Measurements from ENCODE around the gene COA4. TPM values are rescaled to one million over a fixed set of nuclear protein-coding genes. Genes with fewer than 3 reads are reported as not detected.
"Not testable (repeated sequence)": the region's sequence is repeated elsewhere in the genome, so short reads cannot be mapped to it uniquely, and the experiment has no call there.

COA4 gene
- total RNA-seq = 58.4 TPM
- long read RNA-seq, transcript COA4-201 (2 exons, 960 nt) = major isoform, 9 of 10 reads
- long read RNA-seq, partial matches to known transcripts = 0 of 10 reads
- long read RNA-seq, other reads (novel, unspliced or antisense) = 1 of 10 reads

- DNase-seq (ENCODE audit: low spot score) = peak; percentile 96
Measured at GRCh38 chr11:73876424-73877310, at the start of gene COA4, which contains the start of gene PAAF1. Gene COA4, minus strand, starts transcription at chr11:73876846. Its CDS starts 3,468 bp downstream, at chr11:73873378. Gene PAAF1, plus strand, starts transcription at chr11:73876999. Its CDS starts 23 bp downstream, at chr11:73877022.

DNA sequence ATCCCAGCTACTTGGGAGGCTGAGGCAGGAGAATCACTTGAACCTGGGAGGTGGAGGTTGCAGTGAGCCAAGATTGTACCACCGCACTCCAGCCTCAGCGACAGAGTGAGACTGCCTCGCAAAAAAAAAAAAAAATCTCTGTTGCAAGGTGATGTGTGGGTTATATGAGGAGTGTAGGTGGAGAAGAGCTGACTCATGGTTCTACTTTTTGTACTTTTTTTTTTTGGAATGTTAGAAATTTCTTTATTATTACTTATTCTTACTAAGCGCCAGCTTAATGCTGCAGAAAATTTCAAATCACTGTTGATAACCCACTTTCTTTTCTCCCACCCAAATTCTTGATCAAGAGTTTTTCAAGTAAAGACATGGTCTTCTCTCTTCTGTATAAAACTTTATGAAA lies 44.5 kb upstream of the COA4 start:
- DNase-seq (ENCODE audit: low spot score) = no peak

DNA sequence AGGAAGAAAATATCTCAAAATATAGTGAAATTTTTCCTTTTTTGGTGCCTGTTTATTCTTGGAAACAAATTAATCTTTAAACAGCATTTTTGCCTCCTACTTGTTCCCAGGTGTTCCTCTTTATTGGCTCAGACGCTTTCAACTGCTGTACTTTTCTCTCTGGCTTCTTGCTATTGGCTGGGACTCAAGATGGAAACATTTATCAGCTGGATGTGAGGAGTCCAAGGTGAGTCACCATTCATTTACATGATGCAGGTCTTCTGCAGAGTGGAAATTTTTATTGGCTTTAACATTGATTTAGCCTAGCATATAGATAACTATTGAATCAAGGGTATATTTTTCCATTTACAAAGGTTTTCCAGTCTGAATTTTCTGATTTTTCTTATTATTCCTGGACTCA lies 39.8 kb upstream of the COA4 start:
- no peak for DNase-seq (ENCODE audit: low spot score)

- DNase-seq (ENCODE audit: low spot score) = no peak
Measured at GRCh38 chr11:73914284-73914683, 37.6 kb upstream of the COA4 start.

GRCh38 chr11:73913472-73913871 lies 36.8 kb upstream of the COA4 start:
- no peak for DNase-seq (ENCODE audit: low spot score)

GRCh38 chr11:73912026-73912425 lies 35.4 kb upstream of the COA4 start:
- DNase-seq (ENCODE audit: low spot score) = no peak

- no peak for DNase-seq (ENCODE audit: low spot score)
Measured at GRCh38 chr11:73907191-73907590, 30.5 kb upstream of the COA4 start.

DNA sequence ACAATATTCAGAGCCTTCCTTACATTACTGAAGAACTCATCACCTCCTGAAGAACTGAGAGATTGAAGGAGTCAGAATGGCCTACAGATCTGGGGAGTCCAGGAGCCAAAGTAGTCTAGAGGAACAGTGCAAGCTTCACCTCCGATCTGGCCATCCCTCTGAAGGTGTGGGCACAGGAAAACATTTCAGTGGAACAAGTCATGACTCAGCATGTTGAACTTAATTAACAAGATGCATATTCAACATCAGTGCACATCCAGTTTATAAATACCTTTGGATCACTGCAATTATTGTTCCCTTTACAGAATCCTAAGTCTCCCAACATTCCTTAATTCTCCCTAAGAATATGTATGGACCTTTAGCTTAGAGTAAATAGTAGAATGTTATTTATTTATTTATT lies 25.7 kb upstream of the COA4 start:
- DNase-seq (ENCODE audit: low spot score) = no peak

DNA sequence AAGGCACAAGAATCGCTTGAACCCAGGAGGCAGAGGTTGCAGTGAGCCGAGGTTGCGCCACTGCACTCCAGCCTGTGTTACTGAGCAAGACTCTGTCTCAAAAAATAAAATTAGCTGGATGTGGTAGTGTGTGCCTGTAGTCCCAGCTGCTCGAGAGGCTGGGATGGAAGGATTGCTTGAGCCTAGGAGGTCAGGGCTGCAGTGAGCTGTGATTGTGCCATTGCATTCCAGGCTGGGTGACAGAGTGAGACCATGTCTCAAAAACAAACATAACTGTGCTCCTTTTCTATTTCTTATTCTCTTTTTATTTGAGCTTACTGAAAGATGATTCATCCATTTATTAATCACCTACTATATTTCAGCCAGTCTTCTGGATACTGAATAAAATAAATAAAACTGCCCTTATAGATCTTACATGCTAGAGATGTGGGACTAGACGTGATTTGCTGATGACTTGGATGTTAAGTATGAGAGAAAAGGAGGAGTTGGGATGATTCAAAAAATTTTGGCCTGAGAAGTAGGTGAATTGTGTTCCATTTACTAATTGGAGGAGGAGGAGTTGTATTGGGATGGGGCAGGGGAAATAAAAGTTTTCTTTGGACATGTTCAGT lies 18.2 kb upstream of the COA4 start:
- no peak for DNase-seq (ENCODE audit: low spot score)

DNA sequence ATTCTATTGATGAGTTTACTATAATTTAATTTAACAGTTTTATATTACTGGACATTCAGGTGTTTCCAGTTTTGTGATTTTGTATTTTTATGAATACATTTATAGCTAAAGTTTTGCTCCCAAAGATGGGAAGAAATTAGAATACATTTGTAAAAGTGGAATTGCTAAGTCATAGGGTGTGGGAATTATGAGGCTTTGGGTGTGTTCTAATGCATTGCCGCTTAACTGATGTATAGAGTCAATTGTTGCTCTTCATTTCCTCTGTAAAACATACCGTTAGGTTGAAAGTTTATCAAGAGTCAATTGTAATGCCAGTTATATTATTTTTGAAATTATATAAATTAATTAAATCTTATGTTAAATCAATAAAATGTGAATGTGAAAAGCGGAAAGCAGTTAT lies 16.4 kb upstream of the COA4 start:
- DNase-seq (ENCODE audit: low spot score) = no peak

GRCh38 chr11:73889536-73889935 lies 12.9 kb upstream of the COA4 start:
- DNase-seq (ENCODE audit: low spot score) = no peak

DNA sequence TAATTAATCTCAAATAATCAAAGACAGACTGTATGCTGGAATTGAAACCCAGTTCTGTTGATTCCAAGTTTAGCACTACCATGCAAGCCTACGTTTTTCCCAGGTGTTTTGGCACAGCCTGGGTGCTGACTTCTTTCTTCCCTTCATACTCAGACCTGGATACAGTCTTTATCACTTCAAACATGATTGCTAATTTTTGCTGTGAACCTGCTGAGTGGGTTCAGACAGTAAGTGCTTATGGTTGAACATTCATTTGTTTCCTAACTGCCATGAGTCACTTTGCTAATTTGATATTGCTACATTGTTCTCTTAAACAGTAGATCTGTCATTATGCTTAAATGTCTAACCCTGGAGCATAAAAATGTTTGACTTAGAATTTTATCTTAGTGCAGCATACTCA lies 12.4 kb upstream of the COA4 start:
- no peak for DNase-seq (ENCODE audit: low spot score)

- DNase-seq (ENCODE audit: low spot score) = no peak
Measured at GRCh38 chr11:73888244-73888643, 11.6 kb upstream of the COA4 start.

- no peak for DNase-seq (ENCODE audit: low spot score)
Measured at GRCh38 chr11:73883856-73884255, 7.2 kb upstream of the COA4 start.

GRCh38 chr11:73880449-73880848 lies 3.8 kb upstream of the COA4 start:
- not testable (repeated sequence) for DNase-seq (ENCODE audit: low spot score)

DNA sequence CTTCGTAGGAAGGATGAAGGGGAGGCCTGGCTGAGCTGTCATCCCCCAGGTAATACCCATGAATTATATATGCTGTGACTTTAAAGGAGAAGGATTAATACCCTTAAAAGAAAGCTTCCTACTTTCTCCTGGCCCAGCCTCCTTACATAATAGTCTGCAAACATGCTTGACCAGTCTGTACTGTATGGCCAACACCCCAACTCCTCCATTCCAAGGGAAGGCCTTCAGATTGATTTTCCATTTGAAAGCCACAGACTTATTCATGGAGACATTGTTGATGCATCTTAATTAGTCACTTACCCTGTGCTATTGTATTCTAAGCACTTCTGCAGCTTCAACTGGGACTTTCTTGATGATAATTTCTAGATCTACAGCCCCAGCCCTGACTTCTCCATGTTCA lies 2.1 kb upstream of the COA4 start:
- DNase-seq (ENCODE audit: low spot score) = no peak

DNA sequence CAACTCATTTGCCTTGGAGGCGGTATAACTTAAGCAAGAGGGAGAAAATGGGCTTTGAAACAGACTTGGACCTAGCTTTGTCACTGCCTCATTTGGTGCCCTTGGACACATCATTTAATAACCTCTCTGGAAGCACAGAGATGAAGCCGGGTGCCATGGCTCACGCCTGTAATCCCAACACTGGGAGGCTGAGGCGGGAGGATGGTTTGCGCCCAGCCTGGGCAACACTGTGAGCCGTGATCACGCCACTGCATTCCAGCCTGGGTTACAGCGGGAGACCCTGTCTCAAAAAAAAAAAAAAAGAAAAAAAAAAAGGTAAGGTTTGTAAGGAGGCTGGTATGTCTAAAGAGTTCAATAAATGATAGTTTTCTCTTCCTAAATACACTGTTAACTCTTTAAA lies 806 bp downstream of the COA4 start:
- DNase-seq (ENCODE audit: low spot score) = no peak

DNA sequence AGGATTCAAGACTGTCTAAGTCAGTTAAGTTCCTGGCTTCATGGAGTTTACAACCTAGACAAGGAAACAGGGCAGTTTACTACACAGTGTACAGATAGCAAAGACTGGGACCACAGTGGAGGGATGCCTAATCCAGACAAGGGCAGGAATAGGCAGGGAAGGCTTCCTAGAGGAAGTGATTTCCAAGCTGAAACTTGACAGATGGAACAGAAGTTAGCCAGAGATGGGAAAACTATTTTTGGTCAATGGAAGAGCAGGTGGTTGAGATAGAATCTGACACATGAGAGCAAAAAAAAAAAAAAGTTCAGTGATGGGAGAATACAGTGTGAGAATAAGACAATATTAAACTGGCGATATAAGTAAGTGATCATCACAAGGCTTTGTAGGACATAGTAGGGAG lies 1.3 kb downstream of the COA4 start:
- DNase-seq (ENCODE audit: low spot score) = no peak

- no peak for DNase-seq (ENCODE audit: low spot score)
Measured at GRCh38 chr11:73872749-73873357, 3.8 kb downstream of the COA4 start.

DNA sequence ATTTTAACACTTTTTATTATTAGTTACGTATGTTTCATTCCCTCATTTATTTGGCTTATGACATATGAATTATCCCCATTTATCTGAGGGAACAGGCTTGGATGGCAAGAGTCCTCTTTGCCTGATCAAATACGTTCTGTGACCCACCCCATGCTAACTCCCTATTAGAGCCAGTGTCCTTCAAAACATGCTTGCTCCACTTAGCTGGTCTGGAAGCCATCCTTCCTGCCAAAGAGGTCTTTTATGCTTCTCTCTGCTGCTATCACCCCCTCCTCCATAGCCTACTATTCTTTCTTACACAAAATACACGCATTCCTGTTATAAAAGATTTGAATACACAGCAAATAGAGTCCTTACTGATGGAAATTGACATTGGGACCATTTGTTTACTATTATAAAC lies 6.4 kb downstream of the COA4 start:
- no peak for DNase-seq (ENCODE audit: low spot score)

- no peak for DNase-seq (ENCODE audit: low spot score)
Measured at GRCh38 chr11:73869332-73869949, 7.2 kb downstream of the COA4 start.

GRCh38 chr11:73866586-73866996 lies 10.1 kb downstream of the COA4 start:
- no peak for DNase-seq (ENCODE audit: low spot score)
